Heart right ventricle (tissue), 16 donors: ENCODE measurements around the gene PPCS. TPM values are rescaled to one million over a fixed set of nuclear protein-coding genes. Genes with fewer than 3 reads are reported as not detected.

Experiments
- ATAC-seq, 8 donors: fragments of 200-7000 bp; cut with Tn5 transposase; one replicate each; pipeline ENCODE4 v1.9.1; 2020; ENCODE audit warnings: mild to moderate bottlenecking in 8 of 8, moderate library complexity in 8 of 8, moderate number of reproducible peaks in 1 of 8
- DNase-seq, 2 donors: peaks; one replicate each; pipeline ENCODE4 v3.0.0-alpha.2; 2020
- H3K27ac ChIP-seq, 10 donors: fragments of 200-600 bp; sonication (generic) in 2 of 10; one replicate each; pipeline versions ENCODE4 v1.5.0 to v1.8.0; 2020 to 2022; ENCODE audit warnings: mild to moderate bottlenecking in 3 of 10
- H3K27me3 ChIP-seq, 7 donors: fragments of 200-600 bp; one replicate each; pipeline ENCODE4 v1.8.0; 2021 to 2022; ENCODE audit warnings: mild to moderate bottlenecking in 2 of 7
- H3K36me3 ChIP-seq, 9 donors: fragments of 200-600 bp; sonication (generic) in 1 of 9; one replicate each; pipeline versions ENCODE4 v1.5.0 to v1.8.0; 2020 to 2022; ENCODE audit warnings: mild to moderate bottlenecking in 2 of 9
- H3K4me1 ChIP-seq, 9 donors: fragments of 200-600 bp; sonication (generic) in 1 of 9; one replicate each; pipeline versions ENCODE4 v1.5.0 to v1.8.0; 2020 to 2022; ENCODE audit warnings: mild to moderate bottlenecking in 4 of 9
- H3K4me3 ChIP-seq, 10 donors: fragments of 200-600 bp; sonication (generic) in 2 of 10; one replicate each; pipeline versions ENCODE4 v1.5.0 to v1.8.0; 2020 to 2022; ENCODE audit warnings: mild to moderate bottlenecking in 7 of 10, moderate library complexity in 2 of 10
- H3K9me3 ChIP-seq, 11 donors: fragments of 200-600 bp in 10 of 11; sonication (generic) in 2 of 11; one replicate each; pipeline versions ENCODE4 v1.5.0 to v1.8.0; 2013 to 2022; ENCODE audit warnings: mild to moderate bottlenecking in 2 of 11, control low read depth in 1 of 11, moderate library complexity in 1 of 11
- CTCF ChIP-seq, 9 donors: fragments of 200-600 bp; sonication (generic) in 2 of 9; IDR thresholded peaks; one replicate each; pipeline versions ENCODE4 v1.5.0 to v1.8.0; 2021 to 2022; ENCODE audit warnings: antibody characterized with exemption in 9 of 9, mild to moderate bottlenecking in 5 of 9, moderate library complexity in 1 of 9
- WGBS, 2 donors: extraction: QIAGEN DNeasy Blood & Tissue Kit; methylation state at CpG; one replicate each; pipeline ENCODE4 v1.1.7; 2013; ENCODE audit warnings: inconsistent platforms in 1 of 2; 5-methylcytosine and 5-hydroxymethylcytosine counted together
- intact Hi-C, 10 donors: fragments of 100-400 bp; cut with DNase I; formaldehyde crosslinking; loops; one replicate each; pipeline versions ENCODE4 v1.11.1 to v1.14.2; 2022
- polyA plus RNA-seq, 2 donors: library from polyadenylated mRNA; stranded (reverse); fragments of 200-250 nt; gene quantifications; one replicate each; pipeline ENCODE4 v1.2.3, GENCODE V29; 2013
- total RNA-seq, 10 donors: library from RNA; stranded (reverse); fragmentation: NEBNext Ultra II Directional in 3 of 10; extraction: Animal tissue kit (Norgen Biotek cat#: 25700) in 3 of 10; gene quantifications; one replicate each; pipeline versions ENCODE4 v1.2.1 to v1.2.4, GENCODE V29; 2021 to 2023
- donor health status: Arrhythmogenic right ventricular cardiomyopathy.
- donor health status: ischemic (EF 13 %, LVEDD 7.1; RV severe dilation, severe dysfunction).
- donor health status: healthy with polysubstance abuse.
- donor health status: DM: no; HTN: yes; CAD: no.
- donor health status: DM: no; HTN: no; CAD: no.
- donor health status: ischemic (EF 25% LVEDD 6.9; RV normal size, moderate dysfunction).
- donor health status: ischemic (EF 25% LVEDD 5.7; RV mildly dilated, moderate dysfunction).
- donor health status: healthy.
- donor health status: DM: yes; HTN: yes; CAD: no.
- donor health status: Ischemic cardiomyopathy.
- donor health status: ischemic (EF 35%, LVEDD 5.7; RV mildly dilated, moderate dysfunction).
- donor health status: nonischemic (EF 11% LVEDD 7.7; RV severe dilation, severe dysfunction).
- donor health status: DM: yes; HTN: yes; CAD: no.
- donor health status: PGD.
- donor health status: ischemic (EF 29% LVEDD 5.4; RV normal size, mild dysfunction).
- donor health status: nonischemic (EF 23%, LVEDD 6.1; RV moderate dilation, normal function).

Gene PPCS
- total and polyA plus RNA-seq, 12 donors, result 33.2 to 50.0 (median 42.5) TPM

DNA sequence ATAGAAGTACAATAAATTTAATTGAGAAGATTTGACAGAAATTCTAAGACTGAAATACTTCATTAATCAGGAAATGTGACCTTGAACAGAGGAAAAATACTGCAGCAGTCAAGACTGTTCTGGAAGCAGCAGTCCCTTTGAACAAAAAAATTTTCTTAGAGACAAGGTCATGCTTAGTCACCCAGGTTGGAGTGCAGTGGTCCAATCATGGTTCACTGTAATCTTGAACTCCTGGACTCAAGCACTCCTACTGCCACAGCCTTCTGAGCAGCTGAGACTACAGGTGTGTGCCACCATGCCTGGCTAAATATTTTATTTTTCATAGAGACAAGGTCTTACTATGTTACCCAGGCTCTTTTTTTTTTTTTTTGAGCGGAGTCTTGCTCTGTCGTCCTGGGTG is 4.9 kb downstream of the PPCS start:
- no peak overlapping the region for H3K4me3 ChIP-seq
- no peaks in the 10 kb centered on the region for H3K9me3 ChIP-seq
- DNase-seq (no peak), ATAC-seq (no peak)
- whole genome bisulfite sequencing, 2 donors, result 74 to 84% methylated on average over 2 of the region's 2 CpGs
- peaks cover 0 to 43% (median 17%) of the 10 kb centered on the region in 9 donors for H3K36me3 ChIP-seq
- H3K4me1 ChIP-seq, result peaks cover 8 to 39% (median 32%) of the 10 kb centered on the region in 9 donors
- no peak overlapping the region for H3K27ac ChIP-seq
- H3K27me3 ChIP-seq, result no peaks in the 10 kb centered on the region
- intact Hi-C loops, result loop anchor here in 3 of 10 donors (5.0 to 10.0 kb wide), 3 partner anchors 124 to 286 kb away; partner anchors contain the start of genes FOXJ3 (in 1 of the 3) and PPIH (in 1 of the 3)
- no peak for TF ChIP-seq CTCF (IDR thresholded peaks at IDR 0.05)

- ATAC-seq (peak; percentile 99 to 100 (median 100)), DNase-seq (peak; percentile 90 to 96)
- H3K4me3 ChIP-seq, result peak within 1 kb of the TSS; percentile 47 to 89 (median 76)
- peaks cover 0 to 25% (median 19%) of the 10 kb centered on the region in 9 donors for H3K4me1 ChIP-seq
- peak within 1 kb of the TSS in 6 of 10 donors; percentile 28 to 61 (median 51) for H3K27ac ChIP-seq
- 1% methylated on average over 59 of the region's 59 CpGs for WGBS, 2 donors
- no peak for TF ChIP-seq CTCF (IDR thresholded peaks at IDR 0.05)
- no peaks in the 10 kb centered on the region for H3K27me3 ChIP-seq
- peaks cover 0 to 35% (median 17%) of the 10 kb centered on the region in 9 donors for H3K36me3 ChIP-seq
- intact Hi-C loops, result loop anchor here in 3 of 10 donors (5.0 to 10.0 kb wide), 3 partner anchors 126 to 288 kb away; partner anchors contain the start of genes FOXJ3 (in 1 of the 3) and PPIH (in 1 of the 3)
- H3K9me3 ChIP-seq, result no peaks in the 10 kb centered on the region
These were observed 6.8 kb downstream of the PPCS start, which contains the start of gene CCDC30 for GRCh38 chr1:42462828-42463763. CCDC30 (plus strand) TSS chr1:42463286; CDS start chr1:42480552, 17,266 bp downstream.

GRCh38 chr1:42463921-42464320 is 7.6 kb downstream of the PPCS start:
- Histone ChIP-seq H3K27ac (peak overlapping the region in 1 of 10 donors; percentile 28), H3K9me3 (no peaks in the 10 kb centered on the region), H3K36me3 (peaks cover 0 to 27% (median 17%) of the 10 kb centered on the region in 9 donors), H3K27me3 (no peaks in the 10 kb centered on the region), H3K4me3 (peak overlapping the region in 6 of 10 donors; percentile 69 to 89 (median 83)), H3K4me1 (peaks cover 0 to 21% (median 16%) of the 10 kb centered on the region in 9 donors)
- 80 to 91% methylated on average over 3 of the region's 3 CpGs for WGBS, 2 donors
- TF ChIP-seq CTCF (IDR thresholded peaks at IDR 0.05), result no peak
- ATAC-seq (no peak), DNase-seq (no peak)
- intact Hi-C loops, result loop anchor here in 3 of 10 donors (5.0 to 10.0 kb wide), 3 partner anchors 127 to 289 kb away; partner anchors contain the start of genes FOXJ3 (in 1 of the 3) and PPIH (in 1 of the 3)

DNA sequence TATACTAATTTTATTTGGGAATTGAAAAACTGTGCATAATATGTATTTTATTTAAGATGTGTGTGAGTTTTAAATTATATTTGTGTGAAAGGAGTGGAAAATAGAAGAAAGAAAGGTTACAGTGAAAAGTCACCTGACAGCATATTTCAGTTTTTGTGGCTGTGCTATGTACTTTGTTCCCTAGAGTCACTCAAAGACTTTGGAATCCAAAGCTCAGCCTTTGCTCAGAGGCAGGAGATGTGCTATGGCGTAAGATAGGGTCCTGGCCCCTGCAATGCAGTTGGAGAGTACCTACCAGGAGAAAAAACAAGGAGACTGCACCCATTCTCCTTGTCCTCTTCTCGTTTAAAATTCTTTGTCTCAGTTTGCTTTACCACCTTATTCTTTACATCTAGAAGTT is 9.7 kb downstream of the PPCS start:
- Histone ChIP-seq H3K36me3 (peaks cover 0 to 6% (median 0%) of the 10 kb centered on the region in 9 donors), H3K4me1 (peaks cover 0 to 21% (median 16%) of the 10 kb centered on the region in 9 donors), H3K27me3 (no peaks in the 10 kb centered on the region), H3K9me3 (no peaks in the 10 kb centered on the region), H3K4me3 (no peak overlapping the region), H3K27ac (no peak overlapping the region)
- ATAC-seq (no peak), DNase-seq (no peak)
- TF ChIP-seq CTCF (IDR thresholded peaks at IDR 0.05), result no peak
- 85 to 91% methylated on average over 2 of the region's 2 CpGs for WGBS, 2 donors
- intact Hi-C loops, result loop anchor here in 2 of 10 donors (10.0 kb wide), 2 partner anchors 189 to 291 kb away; partner anchors contain the start of gene PPIH (in 1 of the 2)
